Measurements from ENCODE around the gene CLEC16A.

The CLEC16A gene

GRCh38 chr16:11140098-11140375 is 195.7 kb downstream of the CLEC16A start:
- H3K9me3 ChIP-seq = no peaks in the 10 kb centered on the region
- H3K36me3 ChIP-seq (replicated peaks) = no peaks in the 10 kb centered on the region
- no peaks in the 10 kb centered on the region for H3K4me1 ChIP-seq
- H3K4me3 ChIP-seq = no peak overlapping the region
- no peaks in the 10 kb centered on the region for H3K27me3 ChIP-seq (ENCODE audit: low read depth)
- no peak for DNase-seq (ENCODE audit: low spot score in 2 of 2)
- in situ Hi-C loops (cut with MboI; ENCODE audit: low sequenced_read_pairs) = no loop called here

GRCh38 chr16:11140466-11140865 is 196.1 kb downstream of the CLEC16A start:
- H3K4me3 ChIP-seq = no peak overlapping the region
- in situ Hi-C loops (cut with MboI; ENCODE audit: low sequenced_read_pairs) = no loop called here
- no peaks in the 10 kb centered on the region for H3K36me3 ChIP-seq (replicated peaks)
- no peaks in the 10 kb centered on the region for H3K9me3 ChIP-seq
- H3K4me1 ChIP-seq = no peaks in the 10 kb centered on the region
- DNase-seq (ENCODE audit: low spot score in 2 of 2) = no peak
- no peaks in the 10 kb centered on the region for H3K27me3 ChIP-seq (ENCODE audit: low read depth)

DNA sequence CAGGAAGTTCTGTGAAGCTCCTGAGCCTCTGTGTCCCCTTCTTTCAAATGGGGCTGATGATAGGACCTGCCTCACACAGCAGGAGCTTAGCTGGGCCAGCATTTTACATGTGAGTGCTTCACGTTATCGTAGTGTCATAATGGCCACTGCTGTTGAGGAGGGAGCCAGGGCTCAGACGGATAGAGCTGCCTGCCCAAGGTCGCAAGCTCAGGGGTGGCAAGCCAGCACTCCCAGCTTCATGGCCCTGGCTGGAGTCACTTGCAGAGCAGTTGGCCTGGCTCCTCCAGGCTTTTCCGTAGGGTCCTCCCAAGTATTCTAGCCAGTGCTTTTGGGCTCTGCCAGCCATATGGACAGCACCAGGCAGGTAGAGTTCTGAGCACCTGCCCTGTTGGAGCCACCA is 196.5 kb downstream of the CLEC16A start:
- no peak for DNase-seq (ENCODE audit: low spot score in 2 of 2)
- H3K9me3 ChIP-seq = no peaks in the 10 kb centered on the region
- no peak overlapping the region for H3K4me3 ChIP-seq
- in situ Hi-C loops (cut with MboI; ENCODE audit: low sequenced_read_pairs) = no loop called here
- no peaks in the 10 kb centered on the region for H3K36me3 ChIP-seq (replicated peaks)
- H3K27me3 ChIP-seq (ENCODE audit: low read depth) = no peaks in the 10 kb centered on the region
- no peaks in the 10 kb centered on the region for H3K4me1 ChIP-seq

- Histone ChIP-seq H3K4me1 (no peaks in the 10 kb centered on the region), H3K9me3 (no peaks in the 10 kb centered on the region), H3K4me3 (no peak overlapping the region), H3K27me3 (ENCODE audit: low read depth) (no peaks in the 10 kb centered on the region), H3K36me3 (replicated peaks) (no peaks in the 10 kb centered on the region)
- no peak for DNase-seq (ENCODE audit: low spot score in 2 of 2)
- in situ Hi-C loops (cut with MboI; ENCODE audit: low sequenced_read_pairs) = no loop called here
Observed at GRCh38 chr16:11141409-11142260, 197.3 kb downstream of the CLEC16A start.

- in situ Hi-C loops (cut with MboI; ENCODE audit: low sequenced_read_pairs) = no loop called here
- Histone ChIP-seq H3K4me1 (no peaks in the 10 kb centered on the region), H3K36me3 (replicated peaks) (no peaks in the 10 kb centered on the region), H3K9me3 (no peaks in the 10 kb centered on the region), H3K27me3 (ENCODE audit: low read depth) (no peaks in the 10 kb centered on the region), H3K4me3 (no peak overlapping the region)
- no peak for DNase-seq (ENCODE audit: low spot score in 2 of 2)
Observed at GRCh38 chr16:11142261-11142630, 197.9 kb downstream of the CLEC16A start.

DNA sequence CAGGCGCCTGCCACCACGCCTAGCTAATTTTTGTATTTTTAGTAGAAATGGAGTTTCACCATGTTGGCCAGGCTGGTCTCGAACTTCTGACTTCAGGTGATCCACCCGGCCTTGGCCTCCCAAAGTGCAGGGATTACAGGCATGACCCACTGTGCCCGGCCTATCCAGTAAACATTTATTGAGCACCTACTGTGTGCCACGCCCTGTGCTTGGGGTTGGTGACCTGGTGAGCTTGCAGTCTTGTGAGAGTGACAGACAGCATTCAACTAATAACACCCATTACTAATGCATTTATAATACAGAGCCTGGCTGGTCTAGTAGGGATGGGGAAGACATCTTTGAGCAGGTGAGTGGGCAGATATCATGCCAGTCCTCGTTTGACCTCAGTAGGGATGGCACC is 198.6 kb downstream of the CLEC16A start:
- DNase-seq (ENCODE audit: low spot score in 2 of 2) = no peak
- H3K36me3 ChIP-seq (replicated peaks) = no peaks in the 10 kb centered on the region
- H3K4me1 ChIP-seq = no peaks in the 10 kb centered on the region
- in situ Hi-C loops (cut with MboI; ENCODE audit: low sequenced_read_pairs) = no loop called here
- no peaks in the 10 kb centered on the region for H3K9me3 ChIP-seq
- H3K4me3 ChIP-seq = no peak overlapping the region
- H3K27me3 ChIP-seq (ENCODE audit: low read depth) = no peaks in the 10 kb centered on the region

DNA sequence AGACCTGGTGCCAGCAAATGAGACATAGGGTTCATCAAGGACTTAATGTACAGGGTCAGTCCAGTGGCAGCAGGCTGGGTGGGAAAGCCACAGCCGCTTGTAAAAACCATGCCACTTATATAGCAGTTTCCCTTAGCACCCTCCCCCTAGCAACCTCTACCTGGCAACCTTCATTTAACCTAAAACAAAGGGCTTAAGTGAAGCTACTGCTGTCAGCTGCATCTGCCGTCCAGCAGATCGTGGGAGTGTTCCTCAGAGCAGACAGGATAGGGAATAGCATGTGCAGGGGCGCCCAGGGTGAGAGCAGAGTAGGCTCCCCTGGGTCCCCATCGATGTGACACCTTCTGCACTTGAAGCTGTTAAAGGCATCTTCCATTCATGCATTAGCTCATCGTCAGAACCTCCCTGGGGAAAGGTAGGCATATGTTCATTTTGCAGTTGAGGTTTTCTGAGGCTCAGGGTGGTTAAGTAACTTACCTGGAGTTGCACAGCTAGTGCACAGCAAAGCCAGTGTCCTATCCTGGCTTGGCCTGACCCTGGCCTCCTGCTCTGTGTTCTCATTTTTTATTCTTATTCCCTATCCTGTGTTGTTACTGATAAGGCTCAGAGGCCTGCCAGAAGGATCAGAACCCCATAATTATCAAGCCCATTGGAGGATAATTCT is 199.1 kb downstream of the CLEC16A start:
- Histone ChIP-seq H3K9me3 (no peaks in the 10 kb centered on the region), H3K4me1 (no peaks in the 10 kb centered on the region), H3K36me3 (replicated peaks) (no peaks in the 10 kb centered on the region), H3K27me3 (ENCODE audit: low read depth) (no peaks in the 10 kb centered on the region), H3K4me3 (no peak overlapping the region)
- no peak for DNase-seq (ENCODE audit: low spot score in 2 of 2)
- in situ Hi-C loops (cut with MboI; ENCODE audit: low sequenced_read_pairs) = no loop called here

- Histone ChIP-seq H3K9me3 (no peaks in the 10 kb centered on the region), H3K27me3 (ENCODE audit: low read depth) (no peaks in the 10 kb centered on the region), H3K4me3 (no peak overlapping the region), H3K4me1 (no peaks in the 10 kb centered on the region), H3K36me3 (replicated peaks) (no peaks in the 10 kb centered on the region)
- no peak for DNase-seq (ENCODE audit: low spot score in 2 of 2)
- in situ Hi-C loops (cut with MboI; ENCODE audit: low sequenced_read_pairs) = no loop called here
Observed at GRCh38 chr16:11144122-11144521, 199.8 kb downstream of the CLEC16A start.

- Histone ChIP-seq H3K4me1 (no peaks in the 10 kb centered on the region), H3K27me3 (ENCODE audit: low read depth) (no peaks in the 10 kb centered on the region), H3K4me3 (no peak overlapping the region), H3K9me3 (no peaks in the 10 kb centered on the region), H3K36me3 (replicated peaks) (no peaks in the 10 kb centered on the region)
- DNase-seq (ENCODE audit: low spot score in 2 of 2) = no peak
- in situ Hi-C loops (cut with MboI; ENCODE audit: low sequenced_read_pairs) = no loop called here
Observed at GRCh38 chr16:11145173-11145818, 200.9 kb downstream of the CLEC16A start.

DNA sequence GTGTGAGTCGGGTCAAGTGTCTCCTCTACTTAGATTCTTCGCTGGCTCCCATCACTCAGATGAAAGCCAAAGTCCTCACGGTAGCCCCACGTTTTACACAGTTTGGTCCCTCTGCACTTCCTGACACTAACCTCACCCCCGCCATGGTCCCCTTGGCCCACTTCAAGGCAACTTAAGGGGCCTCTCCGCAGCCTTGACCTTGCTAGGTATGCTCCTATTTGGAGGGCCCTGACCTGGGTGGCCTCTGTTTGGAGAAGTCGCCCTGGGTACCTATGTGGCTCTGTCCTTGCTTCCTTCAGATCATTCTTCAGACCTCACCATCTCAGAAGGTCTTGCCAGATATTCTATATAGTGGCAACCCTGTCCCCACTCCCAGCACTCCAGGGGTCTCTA is 201.5 kb downstream of the CLEC16A start:
- Histone ChIP-seq H3K4me3 (no peak overlapping the region), H3K9me3 (no peaks in the 10 kb centered on the region), H3K4me1 (no peaks in the 10 kb centered on the region), H3K36me3 (replicated peaks) (no peaks in the 10 kb centered on the region), H3K27me3 (ENCODE audit: low read depth) (no peaks in the 10 kb centered on the region)
- in situ Hi-C loops (cut with MboI; ENCODE audit: low sequenced_read_pairs) = no loop called here
- DNase-seq (ENCODE audit: low spot score in 2 of 2) = no peak

GRCh38 chr16:11147033-11147753 is 202.8 kb downstream of the CLEC16A start:
- H3K36me3 ChIP-seq (replicated peaks) = no peaks in the 10 kb centered on the region
- in situ Hi-C loops (cut with MboI; ENCODE audit: low sequenced_read_pairs) = no loop called here
- DNase-seq (ENCODE audit: low spot score in 2 of 2) = no peak
- no peaks in the 10 kb centered on the region for H3K4me1 ChIP-seq
- no peaks in the 10 kb centered on the region for H3K9me3 ChIP-seq
- no peak overlapping the region for H3K4me3 ChIP-seq
- H3K27me3 ChIP-seq (ENCODE audit: low read depth) = no peaks in the 10 kb centered on the region

DNA sequence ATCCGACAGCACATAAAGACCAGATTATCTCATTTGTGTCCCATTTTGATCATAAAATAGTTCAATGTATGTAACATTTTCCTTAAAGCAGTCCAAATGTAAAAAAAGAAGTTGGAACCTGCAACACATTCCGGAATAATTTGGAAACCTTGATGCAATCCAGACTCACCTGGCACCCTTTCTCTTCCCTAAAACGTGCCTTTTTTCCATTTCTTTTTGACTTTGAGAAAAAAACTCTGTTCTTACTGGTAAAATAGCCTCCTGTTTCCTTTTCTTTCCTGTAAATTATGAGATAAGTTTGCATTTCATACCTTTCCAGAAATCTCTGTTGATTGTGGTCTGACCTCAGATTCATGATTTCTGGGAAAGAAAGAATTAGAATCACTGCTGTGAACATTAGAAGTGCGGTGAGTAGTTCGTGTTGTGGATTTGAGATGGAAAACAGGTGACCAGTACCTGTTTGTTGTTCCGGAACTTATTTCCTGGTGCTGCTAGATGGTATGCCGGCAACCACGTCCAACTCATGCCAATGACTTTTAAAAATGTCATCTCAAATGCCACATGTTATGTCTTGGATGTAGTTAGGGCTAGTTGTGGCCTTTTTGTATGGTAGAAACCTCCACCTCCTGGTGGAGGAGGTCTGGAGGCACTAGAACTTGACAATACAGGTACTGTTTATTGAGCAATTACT is 203.5 kb downstream of the CLEC16A start:
- DNase-seq (ENCODE audit: low spot score in 2 of 2) = no peak
- H3K36me3 ChIP-seq (replicated peaks) = no peaks in the 10 kb centered on the region
- H3K4me1 ChIP-seq = no peaks in the 10 kb centered on the region
- H3K4me3 ChIP-seq = no peak overlapping the region
- H3K27me3 ChIP-seq (ENCODE audit: low read depth) = no peaks in the 10 kb centered on the region
- no peaks in the 10 kb centered on the region for H3K9me3 ChIP-seq
- in situ Hi-C loops (cut with MboI; ENCODE audit: low sequenced_read_pairs) = no loop called here

DNA sequence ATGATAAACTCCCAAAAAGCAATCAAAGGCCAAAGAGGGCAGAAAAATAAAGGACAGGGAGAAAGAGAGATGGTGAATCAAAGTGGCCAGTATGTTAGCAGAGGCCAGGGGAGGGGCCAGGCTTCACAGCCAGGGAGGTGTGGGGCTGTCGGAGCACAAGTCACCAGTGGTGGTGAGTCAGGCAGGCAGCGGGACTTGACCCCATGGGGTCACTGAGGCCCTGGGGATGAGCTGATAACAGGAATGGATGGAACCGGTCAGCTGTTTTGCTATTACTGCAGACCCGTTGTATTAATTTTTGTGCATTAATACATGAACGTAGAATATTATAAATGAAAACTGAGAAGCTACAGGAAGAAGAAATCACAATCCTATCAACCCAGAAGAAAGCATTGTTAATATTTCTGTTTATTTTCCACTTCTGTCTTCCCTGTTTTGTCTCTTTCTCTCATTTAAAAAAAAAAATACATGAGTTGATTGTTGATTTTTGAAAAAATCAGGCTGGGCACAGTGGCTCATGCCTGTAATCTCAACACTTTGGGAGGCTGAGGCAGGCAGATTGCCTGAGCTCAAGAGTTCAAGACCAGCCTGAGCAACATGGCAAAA is 204.8 kb downstream of the CLEC16A start:
- DNase-seq (ENCODE audit: low spot score in 2 of 2) = no peak
- H3K4me3 ChIP-seq = no peak overlapping the region

More for the DNA sequence above, 204.8 kb downstream of the CLEC16A start:
- no peaks in the 10 kb centered on the region for H3K36me3 ChIP-seq (replicated peaks)
- no peaks in the 10 kb centered on the region for H3K27me3 ChIP-seq (ENCODE audit: low read depth)
- in situ Hi-C loops (cut with MboI; ENCODE audit: low sequenced_read_pairs) = no loop called here
- H3K9me3 ChIP-seq = no peaks in the 10 kb centered on the region
- no peaks in the 10 kb centered on the region for H3K4me1 ChIP-seq

All from HAP-1 (cell line).